ENCODE data around the gene TGFBR3.

TGFBR3 gene

DNA sequence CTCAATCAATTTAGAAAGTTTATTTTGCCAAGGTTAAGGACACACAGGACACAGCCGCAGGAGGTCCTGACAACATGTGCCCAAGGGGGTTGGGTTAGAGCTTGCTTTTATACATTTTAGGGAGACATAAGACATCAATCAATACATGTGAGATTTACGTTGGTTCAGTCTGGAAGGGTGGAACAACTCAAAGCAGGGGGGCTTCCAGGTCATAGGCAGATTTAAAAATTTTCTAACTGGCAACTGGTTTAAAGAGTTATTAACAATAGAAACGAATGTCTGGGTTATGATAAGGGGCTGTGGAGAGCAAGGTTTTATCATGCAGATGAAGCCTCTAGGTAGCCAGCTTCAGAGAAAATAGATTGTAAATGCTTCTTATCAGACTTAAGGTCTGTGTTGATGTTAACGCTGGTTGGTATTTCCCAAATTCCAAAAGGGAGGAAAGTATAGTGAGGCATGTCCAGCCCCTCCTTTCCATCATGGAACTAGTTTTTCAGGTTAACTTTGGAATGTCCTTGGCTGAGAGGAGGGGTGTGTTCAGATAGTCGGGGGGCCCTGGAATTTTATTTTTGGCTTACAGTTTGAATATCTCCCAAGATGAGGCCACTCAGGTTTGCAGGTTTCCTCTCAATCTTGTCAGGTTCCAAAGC is 31.0 kb upstream of the TGFBR3 start:
- ChIA-PET POLR2A (no interaction called here), CTCF (interaction anchor here (0.6 kb wide), 1 partner anchor 28 kb away, joined by 3 read pairs; no protein-coding TSS in a partner anchor)
- no peaks in the 10 kb centered on the region for H3K9me3 ChIP-seq (ENCODE audit: control insufficient read depth, insufficient read depth, low read depth, low read length)
- no peak overlapping the region for H3K27ac ChIP-seq (ENCODE audit: extremely low read depth, low read depth, low read length)
- no peaks in the 10 kb centered on the region for H3K4me1 ChIP-seq (ENCODE audit: control insufficient read depth, insufficient read depth, low read length)
- H3K36me3 ChIP-seq (ENCODE audit: control insufficient read depth in 2 of 2, insufficient read depth in 1 of 2, low read length in 2 of 2) = no peaks in the 10 kb centered on the region
- no peak for TF ChIP-seq ZNF324 (tag by site-specific recombination; IDR thresholded peaks at IDR 0.05)
- TF ChIP-seq ZNF623 (tag by site-specific recombination; IDR thresholded peaks at IDR 0.05) = no peak
- TF ChIP-seq PRDM10 (tag by site-specific recombination; IDR thresholded peaks at IDR 0.05) = peak; percentile 77
- no peak for TF ChIP-seq SCRT1 (tag by site-specific recombination; IDR thresholded peaks at IDR 0.05; ENCODE audit: borderline replicate concordance)
- no peak overlapping the region for H3K4me3 ChIP-seq (ENCODE audit: low read depth, low read length)

- ChIA-PET CTCF (interaction anchor here (0.6 kb wide), 1 partner anchor 27 kb away, joined by 3 read pairs; no protein-coding TSS in a partner anchor), POLR2A (no interaction called here)
- H3K4me1 ChIP-seq (ENCODE audit: control insufficient read depth, insufficient read depth, low read length) = no peaks in the 10 kb centered on the region
- H3K36me3 ChIP-seq (ENCODE audit: control insufficient read depth in 2 of 2, insufficient read depth in 1 of 2, low read length in 2 of 2) = no peaks in the 10 kb centered on the region
- no peak for TF ChIP-seq ZNF747 (tag by site-specific recombination; IDR thresholded peaks at IDR 0.05)
- no peak for TF ChIP-seq ZNF449 (tag by site-specific recombination; IDR thresholded peaks at IDR 0.05)
- no peak for TF ChIP-seq YY2 (tag by site-specific recombination; IDR thresholded peaks at IDR 0.05)
- no peak for TF ChIP-seq ZNF19 (tag by site-specific recombination; IDR thresholded peaks at IDR 0.05; ENCODE audit: low read depth)
- TF ChIP-seq ZNF239 (tag by site-specific recombination; IDR thresholded peaks at IDR 0.05) = no peak
- no peak for TF ChIP-seq ZFP3 (tag by site-specific recombination; IDR thresholded peaks at IDR 0.05; ENCODE audit: low read depth)
- no peak for TF ChIP-seq ZNF560 (tag by site-specific recombination; IDR thresholded peaks at IDR 0.05; ENCODE audit: borderline replicate concordance)
- TF ChIP-seq ZNF596 (tag by site-specific recombination; IDR thresholded peaks at IDR 0.05) = no peak
- no peak for TF ChIP-seq ZNF658 (tag by site-specific recombination; IDR thresholded peaks at IDR 0.05)
- no peak for TF ChIP-seq ZNF558 (tag by site-specific recombination; IDR thresholded peaks at IDR 0.05)
- no peak for TF ChIP-seq ZNF132 (tag by site-specific recombination; IDR thresholded peaks at IDR 0.05; ENCODE audit: borderline replicate concordance)
- no peak for TF ChIP-seq ZNF140 (tag by site-specific recombination; IDR thresholded peaks at IDR 0.05)
- TF ChIP-seq, protein P1, sequence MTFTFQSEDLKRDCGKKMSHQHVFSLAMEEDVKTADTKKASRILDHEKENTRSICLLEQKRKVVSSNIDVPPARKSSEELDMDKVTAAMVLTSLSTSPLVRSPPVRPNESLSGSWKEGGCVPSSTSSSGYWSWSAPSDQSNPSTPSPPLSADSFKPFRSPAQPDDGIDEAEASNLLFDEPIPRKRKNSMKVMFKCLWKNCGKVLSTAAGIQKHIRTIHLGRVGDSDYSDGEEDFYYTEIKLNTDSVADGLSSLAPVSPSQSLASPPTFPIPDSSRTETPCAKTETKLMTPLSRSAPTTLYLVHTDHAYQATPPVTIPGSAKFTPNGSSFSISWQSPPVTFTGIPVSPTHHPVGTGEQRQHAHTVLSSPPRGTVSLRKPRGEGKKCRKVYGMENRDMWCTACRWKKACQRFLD (tag by site-specific recombination; IDR thresholded peaks at IDR 0.05) = no peak
- no peak for TF ChIP-seq ZNF530 (tag by site-specific recombination; IDR thresholded peaks at IDR 0.05; ENCODE audit: low read depth)
- no peak for TF ChIP-seq KLF8 (tag by site-specific recombination; IDR thresholded peaks at IDR 0.05)
- H3K27ac ChIP-seq (ENCODE audit: extremely low read depth, low read depth, low read length) = no peak overlapping the region
- H3K4me3 ChIP-seq (ENCODE audit: low read depth, low read length) = no peak overlapping the region
- no peaks in the 10 kb centered on the region for H3K9me3 ChIP-seq (ENCODE audit: control insufficient read depth, insufficient read depth, low read depth, low read length)
These were observed 30.1 kb upstream of the TGFBR3 start for GRCh38 chr1:91916046-91916445.
